Measurements from ENCODE around the gene CEPT1. TPM values are rescaled to one million over a fixed set of nuclear protein-coding genes. Genes with fewer than 3 reads are reported as not detected.
"Not testable (repeated sequence)": the region's sequence is repeated elsewhere in the genome, so short reads cannot be mapped to it uniquely, and the experiment has no call there.

The CEPT1 gene
- total RNA-seq, 1 experiment from 2014 or later: 37.7 TPM

DNA sequence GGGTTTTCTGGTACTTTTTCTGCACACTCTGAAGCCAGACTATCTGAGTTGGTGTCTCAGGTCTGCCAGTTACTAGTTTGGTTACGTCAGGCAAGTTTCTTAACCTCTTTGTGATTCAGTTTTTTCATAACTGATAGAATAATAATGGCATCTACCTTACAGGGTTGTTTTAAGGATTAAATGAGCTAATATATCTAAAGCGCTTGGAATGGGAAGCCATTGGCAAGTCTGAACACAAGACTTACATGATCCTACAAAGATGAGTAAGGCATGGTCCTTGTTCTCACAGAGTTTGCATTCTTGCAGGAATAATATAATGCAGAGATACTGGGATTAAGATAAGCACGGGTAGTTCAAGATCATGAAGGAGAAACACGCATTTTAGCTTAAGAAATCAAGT is 69.6 kb downstream of the CEPT1 start:
- no peak for DNase-seq (ENCODE audit: low read depth)

DNA sequence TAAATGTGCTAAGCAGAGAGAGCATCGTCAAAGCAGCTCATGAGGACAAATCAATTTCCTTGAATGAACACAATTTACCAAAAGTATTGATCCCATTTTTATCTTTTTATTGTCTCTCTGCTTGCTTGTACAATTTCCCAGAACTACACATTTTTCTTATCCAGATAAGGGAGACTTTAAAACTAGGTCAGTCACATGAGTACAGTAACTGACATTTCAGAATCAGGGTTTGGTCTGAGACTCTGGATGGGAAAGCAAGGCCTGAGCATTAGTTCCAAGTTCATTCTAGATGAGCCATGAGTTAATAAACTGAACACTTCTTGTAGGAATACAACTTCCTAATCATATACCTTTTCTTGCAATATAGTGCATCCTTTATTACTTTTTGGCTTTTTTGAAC is 71.9 kb downstream of the CEPT1 start:
- DNase-seq (ENCODE audit: low read depth): no peak

DNA sequence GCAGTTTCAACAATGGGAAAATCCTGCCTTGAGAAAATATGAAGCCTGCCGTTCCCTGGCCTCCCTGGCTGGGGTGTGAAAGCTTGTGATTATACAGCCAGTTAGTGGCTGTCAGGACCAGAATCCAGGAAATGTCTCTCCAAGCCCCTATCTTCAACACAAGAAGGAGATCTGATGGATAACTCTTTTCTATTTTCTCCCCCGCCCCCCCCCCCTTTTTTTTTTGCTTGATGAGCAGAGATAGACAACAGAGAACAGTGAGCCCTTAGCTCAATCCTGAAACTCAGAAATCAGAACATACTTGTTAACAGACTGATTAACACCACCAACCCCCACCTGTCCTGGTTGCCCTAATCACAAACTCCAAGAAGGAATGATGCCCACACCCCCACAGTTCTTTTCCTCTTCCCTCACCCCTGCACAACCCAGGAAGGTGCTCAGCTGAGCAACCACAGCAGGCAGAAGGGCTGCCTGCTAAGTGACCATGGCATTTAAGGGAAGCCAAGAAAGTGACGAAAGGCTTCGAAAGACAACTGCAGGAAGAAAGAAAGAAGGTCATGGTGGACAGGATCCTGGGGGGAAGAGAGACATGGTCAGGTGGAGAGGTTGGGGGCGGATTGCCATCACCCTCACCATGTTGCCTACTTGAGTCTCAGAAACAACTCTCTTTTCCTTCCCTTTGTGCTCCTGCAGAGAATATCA is 72.8 kb downstream of the CEPT1 start:
- no peak for DNase-seq (ENCODE audit: low read depth)

DNA sequence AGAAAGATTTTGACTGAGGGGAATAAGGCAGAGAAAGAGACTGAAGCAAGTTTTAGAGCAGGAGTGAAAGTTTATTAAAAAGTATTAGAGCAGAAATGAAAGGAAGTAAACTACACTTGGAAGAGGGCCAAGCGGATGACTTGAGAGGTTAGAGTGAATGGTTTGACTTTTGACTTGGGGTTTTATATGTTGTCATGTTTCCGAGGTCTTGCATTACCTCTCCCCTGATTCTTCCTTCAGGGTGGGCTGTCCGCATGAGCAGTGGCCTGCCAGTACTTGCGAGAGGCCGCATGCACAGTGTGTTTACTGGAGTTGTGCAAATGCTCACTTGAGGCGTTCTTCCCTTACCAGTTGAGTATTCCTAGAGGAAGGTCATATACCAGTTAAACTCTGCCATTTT is 73.4 kb downstream of the CEPT1 start:
- no peak for DNase-seq (ENCODE audit: low read depth)

DNA sequence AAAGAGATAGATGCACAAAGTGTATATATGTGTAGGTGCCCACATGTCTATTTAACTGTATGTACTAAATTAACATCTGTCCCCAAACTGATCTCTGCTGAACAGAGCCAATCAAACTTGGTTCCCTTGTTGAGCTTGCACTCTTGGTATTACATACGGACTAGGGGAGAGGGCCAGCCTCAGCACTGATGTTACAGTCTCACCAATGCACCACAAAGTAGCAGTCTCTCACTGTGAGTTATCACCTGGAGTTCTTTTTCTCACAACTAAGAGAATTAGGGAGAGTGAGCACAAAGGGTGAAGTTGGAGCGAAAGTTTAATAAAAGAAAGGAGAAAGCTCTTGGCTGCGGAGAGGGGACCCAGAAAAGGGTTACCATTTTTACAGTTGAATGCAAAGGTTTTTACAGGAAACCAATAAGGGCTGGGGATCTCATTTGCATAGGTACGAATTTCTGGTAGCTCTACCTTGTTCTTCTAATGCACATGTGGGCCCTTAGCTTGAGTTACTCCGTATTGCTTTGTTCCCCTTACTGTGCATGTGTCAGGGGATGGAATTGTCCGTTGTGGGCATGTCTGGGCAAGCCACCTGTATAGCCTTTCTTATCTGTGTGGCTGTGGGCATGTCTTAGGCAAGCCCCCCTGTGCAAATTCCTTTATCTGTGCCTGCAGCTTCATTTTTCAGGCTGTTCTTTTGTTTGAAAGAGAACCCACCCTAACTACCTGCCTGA is 74.2 kb downstream of the CEPT1 start:
- no peak for DNase-seq (ENCODE audit: low read depth)

DNA sequence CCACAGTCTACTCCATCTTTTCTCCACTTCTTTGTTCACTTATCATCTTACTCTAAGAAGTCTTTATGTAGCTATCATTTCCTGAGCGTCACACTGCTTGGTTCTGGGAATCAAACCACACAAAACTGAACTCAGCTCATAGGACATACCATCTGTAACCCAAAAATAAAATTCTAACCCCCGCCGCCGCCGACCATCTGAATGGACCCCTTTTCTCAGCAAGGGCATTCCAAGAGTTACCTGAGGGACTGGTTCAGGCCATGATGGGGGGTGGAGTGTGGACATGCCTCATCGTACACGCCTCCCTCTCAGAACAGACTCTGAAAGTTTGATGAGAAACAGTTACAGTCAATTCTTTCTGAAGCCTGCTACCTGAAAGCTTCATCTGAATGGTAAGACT is 74.9 kb downstream of the CEPT1 start:
- DNase-seq (ENCODE audit: low read depth): no peak

DNA sequence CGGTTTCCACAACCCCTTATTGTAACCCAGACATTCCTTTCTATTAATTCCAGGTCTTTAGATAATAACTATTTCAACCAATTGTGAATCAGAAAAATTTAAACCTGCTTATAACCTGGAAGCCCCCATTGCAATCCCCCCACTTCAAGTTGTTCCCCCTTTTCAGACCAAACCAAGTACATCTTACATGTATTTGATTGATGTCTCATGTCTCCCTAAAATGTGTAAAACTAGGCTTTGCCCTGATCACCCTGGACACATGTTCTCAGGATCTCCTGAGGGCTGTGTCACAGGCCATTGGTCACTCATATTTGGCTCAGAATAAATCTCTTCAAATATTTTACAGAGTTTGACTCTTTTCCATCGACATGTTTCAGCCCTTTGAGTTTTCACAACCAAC is 75.3 kb downstream of the CEPT1 start:
- not testable (repeated sequence) for DNase-seq (ENCODE audit: low read depth)

DNA sequence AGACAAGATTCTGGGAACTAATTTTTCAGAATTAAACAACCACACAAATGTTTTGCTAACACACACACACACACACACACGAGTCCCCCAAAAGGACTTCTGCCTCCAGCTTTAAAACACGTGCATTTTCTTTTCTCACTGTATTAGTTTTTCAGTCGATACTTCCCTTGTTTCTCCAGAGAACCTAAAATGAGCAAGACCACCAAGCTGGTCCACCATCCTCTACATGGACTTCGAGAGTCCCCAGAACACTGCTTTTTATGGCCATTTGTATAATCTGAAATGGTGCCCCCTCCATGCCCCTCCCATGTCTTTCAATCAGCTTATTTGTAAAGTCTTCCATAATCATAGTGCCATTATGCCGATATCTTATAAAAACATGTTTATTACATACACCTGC is 76.7 kb downstream of the CEPT1 start:
- no peak for DNase-seq (ENCODE audit: low read depth)

DNA sequence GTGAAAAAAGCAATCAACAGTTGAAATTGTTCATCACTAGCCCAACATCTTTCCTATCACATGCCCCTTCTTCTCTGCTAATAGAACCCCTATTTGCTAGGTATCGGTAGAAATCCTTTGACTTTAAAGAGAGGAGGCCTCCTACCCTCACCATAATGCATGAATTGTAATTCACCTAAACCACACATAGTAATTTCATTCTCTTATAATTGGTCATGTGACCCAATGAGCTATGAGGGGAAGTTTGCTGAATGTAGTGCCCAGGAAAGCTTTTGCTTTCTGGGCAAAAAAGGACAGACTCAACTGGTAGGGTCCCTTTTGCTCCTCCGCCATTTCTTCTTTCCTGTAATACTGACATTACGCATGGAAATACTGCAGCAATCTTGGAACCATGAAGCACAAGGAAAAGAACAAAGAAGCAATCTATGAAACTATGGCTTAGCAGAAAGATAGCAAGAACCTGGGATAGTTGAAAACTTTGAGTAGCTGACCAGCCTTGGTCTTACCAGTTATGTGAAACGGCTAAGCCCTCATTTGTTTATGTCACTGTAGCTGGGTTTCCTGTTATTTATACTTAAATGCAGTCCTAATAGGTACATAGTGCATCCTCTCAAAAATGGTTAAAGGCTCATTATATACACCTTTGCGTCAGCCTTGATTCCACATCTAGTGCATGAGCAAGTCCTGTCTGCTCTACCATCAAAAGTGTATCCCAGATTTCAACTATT is 77.3 kb downstream of the CEPT1 start:
- DNase-seq (ENCODE audit: low read depth): no peak

DNA sequence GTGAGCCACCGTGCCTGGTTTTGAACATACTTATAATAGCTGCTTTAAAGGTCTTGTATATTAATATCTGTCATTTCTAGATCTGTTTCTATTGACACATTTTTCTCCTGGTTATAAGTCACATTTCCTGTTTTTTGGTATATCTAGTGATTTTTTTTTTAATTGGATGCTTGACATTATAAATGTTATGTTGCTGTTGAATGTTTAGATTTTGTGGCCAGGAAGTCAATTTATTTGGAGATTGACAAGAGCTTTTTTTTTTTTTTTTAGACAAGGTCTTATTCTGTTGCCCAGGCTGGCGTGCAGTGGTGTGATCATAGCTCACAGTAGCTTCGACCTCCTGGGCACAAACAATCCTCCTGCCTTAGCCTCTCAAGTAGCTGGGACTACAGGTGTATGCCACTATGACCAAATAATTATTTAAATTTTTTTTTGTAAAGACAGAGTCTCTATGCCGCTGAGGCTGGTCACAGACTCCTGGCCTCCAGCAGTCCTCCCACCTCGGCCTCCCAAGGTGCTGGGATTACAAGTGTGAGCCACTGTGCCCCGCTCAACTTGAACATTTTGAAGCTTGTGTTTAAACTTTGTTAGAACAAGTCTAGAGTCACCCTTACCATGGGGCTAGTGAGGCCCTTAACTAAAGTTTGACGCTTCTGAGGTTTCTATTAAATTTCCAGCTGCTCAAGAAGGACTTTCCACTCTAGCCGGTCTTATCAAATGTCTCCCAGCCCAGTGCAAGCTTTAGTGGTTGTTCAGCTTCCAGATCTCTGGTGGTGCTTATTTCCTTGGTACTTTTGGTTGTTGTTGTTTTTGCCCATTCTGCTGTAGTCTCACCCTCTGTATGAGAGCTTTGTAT is 78.9 kb downstream of the CEPT1 start:
- DNase-seq (ENCODE audit: low read depth): no peak

DNA sequence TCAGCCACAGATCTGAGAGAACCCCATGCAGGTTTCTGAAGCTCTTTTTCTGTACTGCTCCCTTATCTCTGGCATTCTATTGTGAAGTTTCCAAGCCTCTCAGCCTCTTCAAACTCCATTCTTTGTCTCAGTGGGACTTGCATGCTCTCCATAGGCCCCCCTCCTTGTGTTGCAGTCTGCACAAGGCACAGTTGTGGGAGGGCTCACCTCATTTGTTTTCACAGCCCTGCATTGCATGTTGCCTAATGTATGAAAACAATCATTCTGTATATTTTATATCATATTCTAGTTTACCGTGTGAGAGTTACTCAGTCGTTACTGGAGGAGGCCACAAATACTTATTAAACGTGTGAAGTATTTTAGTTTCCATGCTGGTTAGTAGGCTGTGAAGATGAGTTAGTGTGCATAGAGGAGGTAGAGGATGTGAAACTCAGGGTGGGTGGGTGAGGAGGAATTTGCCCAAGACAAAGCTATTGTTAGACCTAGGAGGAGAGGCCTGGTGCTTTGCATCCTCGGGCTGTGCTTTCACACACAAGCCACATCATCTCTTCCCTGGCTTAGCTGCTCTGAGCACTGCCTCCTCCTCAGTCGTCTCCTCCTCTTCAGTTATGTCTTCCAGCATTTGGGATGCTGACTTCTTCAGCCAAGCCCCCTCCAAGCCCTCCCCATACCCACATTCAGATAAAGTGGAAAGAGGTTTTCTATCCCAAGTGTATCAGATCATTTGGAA is 79.7 kb downstream of the CEPT1 start:
- no peak for DNase-seq (ENCODE audit: low read depth)

DNA sequence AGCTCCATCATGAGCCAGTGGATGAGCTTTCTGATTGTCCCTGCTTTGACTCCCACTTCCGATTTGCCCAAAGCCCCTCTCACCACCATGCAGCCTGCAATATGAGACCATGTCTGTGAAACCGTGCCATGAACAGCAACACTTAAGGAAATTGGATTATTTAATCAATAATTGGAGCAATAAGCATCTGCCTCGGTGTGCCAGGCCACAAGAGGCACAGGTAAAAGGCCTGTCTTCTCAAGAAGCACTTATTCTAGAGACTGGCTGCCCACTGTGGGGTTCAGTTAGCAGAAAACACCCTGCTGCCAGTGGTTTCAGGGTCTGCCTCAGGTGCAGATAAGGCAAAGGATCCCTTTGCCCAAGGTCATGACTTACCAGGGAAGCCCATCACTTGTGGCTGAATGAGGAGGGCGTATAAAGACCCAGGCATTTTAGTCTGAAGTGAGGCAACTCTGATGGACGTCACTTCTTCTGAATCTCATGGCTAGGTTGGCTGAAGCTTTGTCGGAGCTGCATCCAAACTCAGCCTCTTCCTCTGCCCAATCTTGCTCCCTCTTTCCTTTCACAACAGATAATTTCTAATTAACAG is 80.4 kb downstream of the CEPT1 start:
- DNase-seq (ENCODE audit: low read depth): no peak

DNA sequence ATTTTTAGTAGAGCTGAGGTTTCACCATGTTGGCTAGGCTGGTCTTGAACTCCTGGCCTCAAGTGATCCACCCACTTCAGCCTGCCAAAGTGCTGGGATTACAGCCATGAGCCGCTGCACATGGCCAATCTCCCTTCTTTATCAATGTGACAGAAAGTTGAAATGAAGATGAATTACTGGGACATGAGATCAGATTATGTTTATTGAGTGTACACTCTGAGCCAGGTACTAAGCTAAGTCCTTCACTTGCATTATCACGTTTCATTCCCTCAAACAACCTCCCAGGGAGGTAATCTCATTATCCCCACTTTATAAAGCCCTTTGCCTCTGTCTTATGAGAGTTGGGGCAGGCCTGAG is 81.2 kb downstream of the CEPT1 start:
- DNase-seq (ENCODE audit: low read depth): no peak

DNA sequence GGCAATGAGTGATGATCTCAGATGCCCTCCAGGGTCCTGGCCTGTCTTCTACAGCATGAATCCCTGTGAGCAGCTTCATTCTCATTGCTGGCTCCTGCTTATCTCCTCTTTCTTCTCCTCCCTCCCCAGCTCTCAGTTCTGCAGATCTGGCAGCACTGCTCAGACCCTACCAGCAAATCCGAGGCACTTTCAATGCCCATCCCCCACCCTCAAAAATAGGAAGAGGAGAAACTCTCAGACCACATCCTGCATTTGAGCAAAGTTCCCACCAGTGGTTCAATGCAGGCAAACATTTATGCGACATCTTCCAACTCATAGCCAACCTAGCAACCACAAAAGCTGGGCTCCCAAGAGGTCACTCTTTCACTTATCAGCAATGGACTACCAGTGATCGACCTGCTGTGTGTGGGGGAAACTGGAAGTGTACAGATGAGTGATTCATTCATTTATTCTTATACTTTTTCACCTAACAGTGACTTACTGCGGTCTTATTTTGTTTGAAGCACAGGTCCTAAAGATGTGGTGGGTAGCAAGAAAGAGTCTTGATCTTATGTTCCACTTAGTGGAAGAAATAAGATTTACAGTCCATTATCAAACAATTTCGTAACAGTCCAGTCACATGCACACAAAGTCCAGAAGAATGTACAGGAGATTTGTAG is 81.7 kb downstream of the CEPT1 start:
- DNase-seq (ENCODE audit: low read depth): peak; percentile 30

DNA sequence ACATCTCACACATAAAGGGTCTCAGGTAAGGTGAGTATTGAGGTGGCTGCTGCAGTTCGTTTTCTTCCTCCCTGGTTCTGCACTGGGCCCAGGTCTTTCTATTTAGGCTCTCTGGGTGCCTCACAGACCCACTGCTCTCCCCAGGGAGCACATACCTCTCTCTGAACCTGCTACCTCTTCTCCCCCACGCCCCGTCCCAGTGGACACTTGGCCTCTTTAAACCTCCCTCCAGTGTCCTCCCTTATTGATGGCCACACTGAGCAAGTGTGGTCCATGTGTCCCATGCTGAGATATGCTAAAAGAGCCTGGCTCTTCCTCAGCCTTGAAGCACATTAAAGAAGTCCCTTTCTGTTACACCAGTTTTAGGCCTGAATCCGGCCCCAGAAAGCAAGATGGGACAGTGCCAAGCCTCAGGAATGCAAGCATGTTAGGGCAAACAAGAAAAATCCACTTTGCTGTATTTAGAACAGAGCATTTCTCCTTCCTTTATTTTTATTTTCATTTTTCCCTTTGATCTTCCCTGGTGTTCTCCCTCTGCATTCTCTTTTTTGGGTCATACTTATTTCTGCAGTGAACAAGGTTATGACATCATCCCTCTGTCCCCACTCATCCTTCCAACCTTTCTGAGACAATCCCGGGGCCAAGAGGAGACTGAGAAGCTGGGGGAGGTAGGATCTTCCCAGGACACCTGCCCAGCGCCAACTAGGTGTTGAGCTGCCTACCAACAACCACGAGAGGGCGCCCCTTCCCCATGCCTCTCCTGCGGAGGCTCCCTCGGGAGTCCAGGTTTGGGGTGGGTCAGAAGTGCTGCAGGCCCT is 82.5 kb downstream of the CEPT1 start:
- DNase-seq (ENCODE audit: low read depth): peak; percentile 75

DNA sequence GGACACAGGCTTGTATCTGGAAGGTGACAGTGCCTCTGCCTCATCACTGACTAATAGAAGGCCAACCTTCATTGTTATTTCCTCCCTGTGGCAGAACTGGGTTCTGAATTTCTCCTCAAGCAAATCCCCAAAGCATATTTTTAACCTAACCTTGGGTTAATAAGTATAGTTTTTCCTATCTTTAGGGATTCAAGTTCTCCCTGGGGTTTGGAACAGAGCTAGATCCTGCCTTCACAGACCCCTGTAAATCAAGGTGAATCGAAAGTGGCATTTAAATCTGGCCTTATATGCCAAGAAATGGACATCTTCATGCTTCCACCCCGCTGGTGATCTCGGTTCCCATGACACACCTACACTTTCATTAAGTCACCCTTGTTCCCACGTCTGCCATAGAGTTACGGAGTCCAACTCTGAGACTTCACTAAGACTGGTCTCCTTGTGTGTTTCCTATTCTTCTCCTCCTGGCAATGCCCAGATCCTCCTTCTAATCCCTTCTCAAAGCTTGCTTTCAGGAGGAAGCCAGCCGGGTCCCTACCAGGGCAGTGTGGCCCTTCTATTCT is 83.2 kb downstream of the CEPT1 start:
- no peak for DNase-seq (ENCODE audit: low read depth)

DNA sequence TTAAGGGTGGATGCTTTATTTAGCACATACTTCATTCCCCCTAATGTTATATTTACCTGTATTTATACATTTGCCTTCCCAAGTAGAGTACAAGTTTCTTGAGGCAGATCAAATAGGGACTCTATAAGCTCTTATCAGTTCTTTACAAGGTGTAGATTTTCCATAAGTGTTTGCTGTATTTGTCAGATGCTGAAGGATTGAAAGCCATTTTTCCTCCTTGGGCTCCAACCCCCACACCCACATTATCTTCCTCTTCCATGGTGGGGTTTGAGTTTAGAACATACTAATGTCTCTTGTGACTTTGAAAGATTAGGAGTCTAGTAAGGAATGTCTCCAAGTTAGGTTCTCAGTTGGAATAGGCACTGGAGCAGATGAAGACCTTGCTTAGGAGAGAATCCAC is 85.1 kb downstream of the CEPT1 start:
- no peak for DNase-seq (ENCODE audit: low read depth)

DNA sequence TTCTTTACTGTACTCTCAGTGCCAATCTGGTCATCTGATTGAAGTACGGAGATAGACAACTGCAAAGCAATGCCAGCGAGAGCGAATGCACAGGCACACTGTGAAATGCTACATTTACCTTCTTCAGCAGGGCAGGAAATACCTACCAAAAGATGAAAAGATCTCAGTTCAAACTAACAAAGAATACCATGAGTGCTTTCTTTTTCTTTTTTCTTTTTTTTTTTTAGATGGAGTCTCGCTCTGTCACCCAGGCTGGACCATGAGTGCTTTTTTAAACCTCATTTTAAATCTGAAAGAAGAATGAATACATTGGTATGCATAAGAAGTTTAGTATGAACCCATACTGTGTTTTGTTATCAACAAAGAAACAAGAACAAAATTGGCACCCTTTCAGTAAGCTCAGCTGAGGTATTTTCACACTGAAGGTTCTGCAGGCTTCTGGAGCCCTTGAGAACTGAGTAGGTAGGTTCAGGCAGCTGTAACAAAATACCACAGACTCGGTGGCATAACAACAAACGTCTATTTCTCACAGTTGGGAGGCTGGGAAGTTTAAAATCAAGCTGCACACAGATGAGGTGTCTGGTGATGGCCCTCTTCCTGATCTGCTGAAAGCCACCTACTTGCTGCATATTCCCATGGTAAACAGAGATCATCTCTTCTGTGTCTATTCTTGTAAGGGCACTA is 85.8 kb downstream of the CEPT1 start:
- no peak for DNase-seq (ENCODE audit: low read depth)

DNA sequence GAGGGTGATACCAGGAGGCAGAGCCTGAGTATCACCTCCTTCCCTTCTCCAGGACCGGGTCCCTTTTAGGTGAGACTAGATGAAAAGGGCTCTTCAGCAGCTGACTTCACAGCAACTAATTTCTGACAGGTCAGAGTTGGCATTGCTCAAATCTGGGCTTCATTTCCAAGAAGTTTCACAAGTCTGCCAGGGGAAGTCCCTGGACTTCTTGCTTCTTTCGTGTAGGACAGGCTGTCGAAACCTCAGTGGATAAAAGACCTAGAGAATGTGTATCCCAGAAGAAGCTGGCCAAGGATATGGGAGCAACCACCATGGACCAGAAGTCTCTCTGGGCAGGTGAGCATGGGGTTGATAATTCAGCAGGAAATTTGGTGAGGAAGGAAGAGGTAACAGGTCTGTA is 87.4 kb downstream of the CEPT1 start, which contains the start of gene CHI3L2:
CHI3L2 (plus strand) TSS at position 280 of the 400 bp plus-strand sequence; CDS start at position 297, 17 bp downstream.
- DNase-seq (ENCODE audit: low read depth): no peak

All from M059J (cell line).